ENCODE measurements around the gene STXBP3. TPM values are rescaled to one million over a fixed set of nuclear protein-coding genes. Genes with fewer than 3 reads are reported as not detected.

STXBP3 gene
- total and polyA plus RNA-seq, 9 of the 15 experiments (the other 6 are each of a cell fraction or from before 2014, with no cell fraction given), result 32.5 to 52.5 (median 39.2) TPM

DNA sequence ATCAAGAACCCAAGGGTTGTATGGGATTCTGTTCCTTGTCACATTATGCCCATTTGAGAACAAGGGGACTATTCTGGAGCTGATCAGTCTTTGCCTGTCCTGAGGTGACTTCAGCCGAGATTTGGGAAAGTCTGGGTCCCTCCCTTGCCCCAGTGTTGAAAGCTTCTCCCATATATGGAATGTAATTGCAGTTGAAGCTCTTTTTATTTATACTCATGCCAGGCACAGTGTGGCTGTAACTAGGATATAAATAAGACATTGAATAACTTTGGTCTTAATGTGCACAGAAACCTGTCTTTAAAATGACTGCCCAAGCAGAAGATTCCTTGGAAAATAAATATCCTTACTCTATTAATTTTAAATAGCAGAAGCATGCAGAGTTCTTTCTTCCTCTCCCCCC, 95.2 kb downstream of the STXBP3 start (continued):
- TF ChIP-seq, protein P1, sequence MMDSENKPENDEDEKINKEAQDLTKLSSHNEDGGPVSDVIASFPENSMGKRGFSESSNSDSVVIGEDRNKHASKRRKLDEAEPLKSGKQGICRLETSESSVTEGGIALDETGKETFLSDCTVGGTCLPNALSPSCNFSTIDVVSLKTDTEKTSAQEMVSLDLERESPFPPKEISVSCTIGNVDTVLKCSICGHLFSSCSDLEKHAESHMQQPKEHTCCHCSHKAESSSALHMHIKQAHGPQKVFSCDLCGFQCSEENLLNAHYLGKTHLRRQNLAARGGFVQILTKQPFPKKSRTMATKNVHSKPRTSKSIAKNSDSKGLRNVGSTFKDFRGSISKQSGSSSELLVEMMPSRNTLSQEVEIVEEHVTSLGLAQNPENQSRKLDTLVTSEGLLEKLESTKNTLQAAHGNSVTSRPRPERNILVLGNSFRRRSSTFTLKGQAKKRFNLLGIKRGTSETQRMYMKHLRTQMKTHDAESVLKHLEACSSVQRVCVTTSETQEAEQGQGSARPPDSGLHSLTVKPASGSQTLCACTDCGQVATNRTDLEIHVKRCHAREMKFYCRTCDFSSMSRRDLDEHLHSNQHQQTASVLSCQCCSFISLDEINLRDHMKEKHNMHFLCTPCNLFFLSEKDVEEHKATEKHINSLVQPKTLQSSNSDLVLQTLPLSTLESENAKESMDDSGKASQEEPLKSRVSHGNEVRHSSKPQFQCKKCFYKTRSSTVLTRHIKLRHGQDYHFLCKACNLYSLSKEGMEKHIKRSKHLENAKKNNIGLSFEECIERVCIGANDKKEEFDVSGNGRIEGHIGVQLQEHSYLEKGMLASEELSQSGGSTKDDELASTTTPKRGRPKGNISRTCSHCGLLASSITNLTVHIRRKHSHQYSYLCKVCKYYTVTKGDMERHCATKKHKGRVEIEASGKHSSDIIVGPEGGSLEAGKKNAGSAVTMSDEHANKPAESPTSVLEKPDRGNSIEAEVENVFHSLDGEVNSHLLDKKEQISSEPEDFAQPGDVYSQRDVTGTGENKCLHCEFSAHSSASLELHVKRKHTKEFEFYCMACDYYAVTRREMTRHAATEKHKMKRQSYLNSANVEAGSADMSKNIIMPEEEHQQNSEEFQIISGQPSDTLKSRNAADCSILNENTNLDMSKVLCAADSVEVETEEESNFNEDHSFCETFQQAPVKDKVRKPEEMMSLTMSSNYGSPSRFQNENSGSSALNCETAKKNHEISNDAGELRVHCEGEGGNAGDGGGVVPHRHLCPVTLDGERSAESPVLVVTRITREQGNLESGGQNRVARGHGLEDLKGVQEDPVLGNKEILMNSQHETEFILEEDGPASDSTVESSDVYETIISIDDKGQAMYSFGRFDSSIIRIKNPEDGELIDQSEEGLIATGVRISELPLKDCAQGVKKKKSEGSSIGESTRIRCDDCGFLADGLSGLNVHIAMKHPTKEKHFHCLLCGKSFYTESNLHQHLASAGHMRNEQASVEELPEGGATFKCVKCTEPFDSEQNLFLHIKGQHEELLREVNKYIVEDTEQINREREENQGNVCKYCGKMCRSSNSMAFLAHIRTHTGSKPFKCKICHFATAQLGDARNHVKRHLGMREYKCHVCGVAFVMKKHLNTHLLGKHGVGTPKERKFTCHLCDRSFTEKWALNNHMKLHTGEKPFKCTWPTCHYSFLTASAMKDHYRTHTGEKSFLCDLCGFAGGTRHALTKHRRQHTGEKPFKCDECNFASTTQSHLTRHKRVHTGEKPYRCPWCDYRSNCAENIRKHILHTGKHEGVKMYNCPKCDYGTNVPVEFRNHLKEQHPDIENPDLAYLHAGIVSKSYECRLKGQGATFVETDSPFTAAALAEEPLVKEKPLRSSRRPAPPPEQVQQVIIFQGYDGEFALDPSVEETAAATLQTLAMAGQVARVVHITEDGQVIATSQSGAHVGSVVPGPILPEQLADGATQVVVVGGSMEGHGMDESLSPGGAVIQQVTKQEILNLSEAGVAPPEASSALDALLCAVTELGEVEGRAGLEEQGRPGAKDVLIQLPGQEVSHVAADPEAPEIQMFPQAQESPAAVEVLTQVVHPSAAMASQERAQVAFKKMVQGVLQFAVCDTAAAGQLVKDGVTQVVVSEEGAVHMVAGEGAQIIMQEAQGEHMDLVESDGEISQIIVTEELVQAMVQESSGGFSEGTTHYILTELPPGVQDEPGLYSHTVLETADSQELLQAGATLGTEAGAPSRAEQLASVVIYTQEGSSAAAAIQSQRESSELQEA (IDR thresholded peaks at IDR 0.05; ENCODE audit: low read depth), result no peak
